Globus pallidus (tissue), 1 donor: Measurements from ENCODE around the gene ZNF692.
"Not testable (repeated sequence)": the region's sequence is repeated elsewhere in the genome, so short reads cannot be mapped to it uniquely, and the experiment has no call there.

Experiments used
- DNase-seq: peaks from one replicate; pipeline ENCODE4 v3.0.0-alpha.2; 2015; ENCODE audit warnings: low spot score

The ZNF692 gene

GRCh38 chr1:248858891-248859889 is at the start of gene ZNF692:
Gene ZNF692, minus strand, starts transcription at chr1:248859085. Its CDS starts 776 bp downstream, at chr1:248858309.
- DNase-seq, result peak; percentile 96

GRCh38 chr1:248906753-248907661 is 48.1 kb upstream of the ZNF692 start:
- no peak for DNase-seq

GRCh38 chr1:248906009-248906752 is 47.3 kb upstream of the ZNF692 start, which contains the start of gene PGBD2:
Gene PGBD2, plus strand, starts transcription at chr1:248906235. Its CDS starts 7,628 bp downstream, at chr1:248913863.
- DNase-seq, result peak; percentile 93

GRCh38 chr1:248905662-248906008 is 46.8 kb upstream of the ZNF692 start:
- DNase-seq, result no peak

GRCh38 chr1:248904437-248905216 is 45.7 kb upstream of the ZNF692 start:
- DNase-seq, result no peak

- no peak for DNase-seq
These were observed 42.7 kb upstream of the ZNF692 start for GRCh38 chr1:248901578-248901977.

- no peak for DNase-seq
These were observed 41.8 kb upstream of the ZNF692 start for GRCh38 chr1:248900637-248901036.

- DNase-seq, result no peak
These were observed 38.8 kb upstream of the ZNF692 start for GRCh38 chr1:248897412-248898337.

GRCh38 chr1:248894837-248895236 is 36.0 kb upstream of the ZNF692 start:
- DNase-seq, result no peak

GRCh38 chr1:248892590-248892989 is 33.7 kb upstream of the ZNF692 start:
- DNase-seq, result no peak

GRCh38 chr1:248891758-248892157 is 32.9 kb upstream of the ZNF692 start:
- no peak for DNase-seq

GRCh38 chr1:248890549-248891498 is 31.9 kb upstream of the ZNF692 start:
- DNase-seq, result no peak

GRCh38 chr1:248889914-248890243 is 31.0 kb upstream of the ZNF692 start:
- not testable (repeated sequence) for DNase-seq

GRCh38 chr1:248886237-248886895 is 27.5 kb upstream of the ZNF692 start:
- peak; percentile 19 for DNase-seq

- DNase-seq, result no peak
These were observed 26.8 kb upstream of the ZNF692 start for GRCh38 chr1:248885646-248886045.

- no peak for DNase-seq
These were observed 25.9 kb upstream of the ZNF692 start for GRCh38 chr1:248884632-248885295.

- DNase-seq, result not testable (repeated sequence)
These were observed 23.5 kb upstream of the ZNF692 start for GRCh38 chr1:248882427-248882826.

- no peak for DNase-seq
These were observed 22.4 kb upstream of the ZNF692 start for GRCh38 chr1:248881261-248881660.
